VCaP (cell line): ENCODE data around the gene FAM185A.

ENCODE experiments used
- H3K27ac ChIP-seq: fragments of 450-650 bp; 2 replicates; pipeline ENCODE4 v1.5.1; 2017
- TF ChIP-seq, protein P1 (sequence below): fragments of 450-650 bp; conservative IDR thresholded peaks from 2 replicates; pipeline ENCODE4 v1.5.1; 2017; ENCODE audit warnings: mild to moderate bottlenecking, moderate library complexity

Gene FAM185A

DNA sequence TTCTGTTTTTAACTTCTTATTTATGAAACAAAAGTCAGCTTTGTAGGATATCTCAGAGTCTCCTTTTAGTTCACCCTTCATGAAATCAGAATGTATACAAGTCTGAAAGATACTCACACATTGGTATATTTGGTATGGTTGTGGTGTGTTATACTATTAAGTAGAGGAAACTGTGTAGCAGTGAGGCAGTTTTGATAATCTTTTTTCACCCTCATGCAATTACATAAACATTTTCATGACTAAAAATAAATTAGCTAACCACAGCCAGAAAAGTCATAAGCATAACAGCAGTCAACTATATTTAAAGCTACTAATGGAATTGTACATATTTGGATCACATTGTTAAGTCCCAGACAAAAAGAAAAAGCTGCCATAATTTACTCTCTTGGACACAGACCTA lies 62.1 kb downstream of the FAM185A start:
- no peak overlapping the region for H3K27ac ChIP-seq
- TF ChIP-seq, protein P1, sequence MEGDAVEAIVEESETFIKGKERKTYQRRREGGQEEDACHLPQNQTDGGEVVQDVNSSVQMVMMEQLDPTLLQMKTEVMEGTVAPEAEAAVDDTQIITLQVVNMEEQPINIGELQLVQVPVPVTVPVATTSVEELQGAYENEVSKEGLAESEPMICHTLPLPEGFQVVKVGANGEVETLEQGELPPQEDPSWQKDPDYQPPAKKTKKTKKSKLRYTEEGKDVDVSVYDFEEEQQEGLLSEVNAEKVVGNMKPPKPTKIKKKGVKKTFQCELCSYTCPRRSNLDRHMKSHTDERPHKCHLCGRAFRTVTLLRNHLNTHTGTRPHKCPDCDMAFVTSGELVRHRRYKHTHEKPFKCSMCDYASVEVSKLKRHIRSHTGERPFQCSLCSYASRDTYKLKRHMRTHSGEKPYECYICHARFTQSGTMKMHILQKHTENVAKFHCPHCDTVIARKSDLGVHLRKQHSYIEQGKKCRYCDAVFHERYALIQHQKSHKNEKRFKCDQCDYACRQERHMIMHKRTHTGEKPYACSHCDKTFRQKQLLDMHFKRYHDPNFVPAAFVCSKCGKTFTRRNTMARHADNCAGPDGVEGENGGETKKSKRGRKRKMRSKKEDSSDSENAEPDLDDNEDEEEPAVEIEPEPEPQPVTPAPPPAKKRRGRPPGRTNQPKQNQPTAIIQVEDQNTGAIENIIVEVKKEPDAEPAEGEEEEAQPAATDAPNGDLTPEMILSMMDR, result no peak

DNA sequence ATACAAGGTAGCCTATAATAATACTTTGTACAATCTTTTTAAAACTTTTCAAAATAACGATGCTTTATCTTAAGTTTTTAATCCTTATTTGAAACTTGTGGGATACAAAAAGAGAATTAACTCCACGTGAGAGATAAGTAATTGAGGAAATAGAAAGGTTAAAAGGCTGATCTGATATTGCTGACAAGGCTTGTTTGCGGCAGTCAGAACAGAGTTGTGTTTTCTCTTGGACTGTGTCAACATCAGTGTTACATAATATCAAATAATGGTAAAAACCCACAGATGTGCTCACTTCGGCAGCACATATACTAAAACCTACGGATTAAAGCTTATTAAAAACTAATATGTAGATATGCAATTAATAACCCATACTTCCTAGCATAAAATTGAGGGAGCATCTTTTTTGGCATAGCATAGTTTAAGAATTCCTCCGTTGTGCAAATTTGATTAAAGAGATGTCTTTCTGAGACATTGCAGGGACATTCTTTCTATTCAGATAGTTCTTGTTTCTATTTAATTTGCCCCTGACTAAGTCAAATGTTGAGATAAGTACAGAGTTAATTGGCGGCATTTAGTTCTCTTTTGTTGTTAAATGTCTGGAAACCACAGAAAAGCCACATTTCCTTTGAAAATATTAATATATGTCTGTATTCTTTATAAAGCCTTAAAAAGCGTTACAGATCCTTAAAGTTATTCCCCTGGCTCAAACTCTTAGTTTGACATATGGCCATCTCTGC lies 63.3 kb downstream of the FAM185A start:
- peak overlapping the region; percentile 40 for H3K27ac ChIP-seq
- TF ChIP-seq, protein P1, result no peak

- TF ChIP-seq, protein P1, result no peak
- no peak overlapping the region for H3K27ac ChIP-seq
Measured at GRCh38 chr7:102813191-102814024, 64.6 kb downstream of the FAM185A start.

GRCh38 chr7:102814025-102814471 lies 65.2 kb downstream of the FAM185A start:
- H3K27ac ChIP-seq, result no peak overlapping the region
- TF ChIP-seq, protein P1, result no peak

DNA sequence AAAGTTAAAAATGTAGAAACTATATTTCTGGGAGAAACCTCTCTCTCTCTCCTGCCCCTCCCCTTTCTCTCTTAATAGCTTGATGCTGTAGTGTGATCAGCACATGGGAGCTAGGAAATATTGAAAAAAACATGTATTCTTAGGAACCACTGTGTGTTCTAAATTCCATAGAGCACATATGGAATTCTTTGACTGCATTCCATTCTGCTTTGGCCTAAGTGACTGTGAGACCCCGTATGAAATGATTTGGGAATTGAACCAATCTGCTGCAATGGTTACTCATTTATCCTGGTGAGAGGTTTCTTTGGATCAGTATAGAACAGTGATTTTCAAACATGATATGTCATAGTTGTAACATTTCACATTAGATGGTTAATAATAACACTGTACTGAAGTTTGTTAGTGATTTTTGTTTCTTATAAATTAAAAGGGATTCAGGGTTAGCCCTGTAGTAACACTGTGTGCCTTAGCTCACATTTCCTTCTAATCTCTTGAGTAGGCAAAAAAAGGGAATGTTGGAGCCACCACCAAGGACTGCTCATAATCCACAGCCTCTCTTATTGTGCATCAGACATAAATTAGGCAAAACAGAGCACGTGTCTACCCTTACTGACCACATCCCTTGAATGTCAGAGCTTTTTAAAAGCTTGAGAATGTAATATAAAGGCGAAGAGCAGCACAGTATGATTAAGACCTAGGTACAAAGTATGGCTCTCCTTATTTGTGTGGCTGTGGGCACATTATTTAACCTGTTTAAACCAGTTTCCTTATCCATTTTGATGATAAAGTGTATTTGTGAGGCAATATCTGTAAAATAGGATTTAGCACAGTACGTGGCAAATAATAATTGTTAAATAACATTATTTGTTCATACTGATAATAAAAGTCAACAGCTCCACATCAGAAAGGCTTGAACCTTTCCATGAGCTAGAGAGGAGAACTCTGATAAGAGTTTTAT lies 69.1 kb downstream of the FAM185A start:
- TF ChIP-seq, protein P1, result no peak
- H3K27ac ChIP-seq, result no peak overlapping the region

DNA sequence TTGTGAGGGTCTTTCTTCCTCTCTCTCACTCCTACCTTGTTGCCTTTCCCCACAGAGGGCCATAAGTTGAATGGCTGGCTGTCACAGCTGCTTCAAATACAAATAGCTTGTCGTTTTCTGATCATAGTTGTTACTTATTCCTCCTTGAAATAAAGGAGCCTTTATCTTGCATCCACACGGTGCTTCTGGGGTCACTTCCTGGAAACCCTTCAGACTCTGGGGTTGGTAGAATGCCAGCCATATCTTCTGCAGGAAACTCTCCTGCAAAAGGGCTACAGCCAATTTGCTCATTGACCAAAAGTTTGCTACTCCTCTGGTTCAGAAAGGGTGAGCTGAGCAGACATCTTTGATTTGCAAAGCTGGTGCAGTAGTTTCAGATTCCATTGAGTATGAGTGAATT lies 70.4 kb downstream of the FAM185A start:
- TF ChIP-seq, protein P1, result no peak
- H3K27ac ChIP-seq, result no peak overlapping the region
